ENCODE data around the gene ICOSLG.
A peak's percentile ranks its signal among the peaks of the same experiment; 100 is the strongest.
"Not testable (repeated sequence)": the region's sequence is repeated elsewhere in the genome, so short reads cannot be mapped to it uniquely, and the experiment has no call there.

The ICOSLG gene

GRCh38 chr21:44240842-44241241 lies at the start of gene ICOSLG:
ICOSLG (minus strand) TSS chr21:44240943; CDS start chr21:44240817, 126 bp downstream.
- not testable (repeated sequence) for DNase-seq (ENCODE audit: low spot score)

DNA sequence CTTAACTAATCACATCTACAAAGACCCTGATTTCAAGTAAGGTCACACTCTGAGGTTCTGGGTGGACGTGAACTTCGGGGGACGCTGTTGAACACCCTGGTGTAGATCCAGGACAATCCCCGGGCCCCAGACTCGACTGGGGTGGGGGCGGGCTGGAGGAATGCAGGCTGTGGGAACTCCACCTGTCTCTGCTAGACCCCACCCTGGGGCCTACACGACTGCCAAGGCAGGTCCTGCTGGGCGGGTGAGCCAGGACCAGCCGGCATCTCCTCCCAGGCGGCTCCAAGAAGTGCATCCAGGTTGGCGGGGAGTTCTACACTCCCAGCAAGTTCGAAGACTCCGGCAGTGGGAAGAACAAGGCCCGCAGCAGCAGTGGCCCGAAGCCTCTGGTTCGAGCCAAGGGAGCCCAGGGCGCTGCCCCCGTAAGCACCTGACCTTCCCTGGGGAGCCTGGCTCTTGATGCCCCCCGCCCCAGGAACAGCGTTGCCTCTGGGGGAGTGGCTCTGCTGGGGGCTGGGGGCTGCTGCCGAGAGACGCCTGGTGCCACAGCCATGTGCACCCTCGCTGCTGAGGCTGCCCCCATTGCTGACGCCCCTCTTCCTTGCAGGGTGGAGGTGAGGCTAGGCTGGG lies 48.8 kb upstream of the ICOSLG start:
- no peak for DNase-seq (ENCODE audit: low spot score)

- DNase-seq (ENCODE audit: low spot score), result no peak
Measured at GRCh38 chr21:44288251-44289110, 47.7 kb upstream of the ICOSLG start.

GRCh38 chr21:44286716-44287632 lies 46.2 kb upstream of the ICOSLG start:
- DNase-seq (ENCODE audit: low spot score), result no peak

DNA sequence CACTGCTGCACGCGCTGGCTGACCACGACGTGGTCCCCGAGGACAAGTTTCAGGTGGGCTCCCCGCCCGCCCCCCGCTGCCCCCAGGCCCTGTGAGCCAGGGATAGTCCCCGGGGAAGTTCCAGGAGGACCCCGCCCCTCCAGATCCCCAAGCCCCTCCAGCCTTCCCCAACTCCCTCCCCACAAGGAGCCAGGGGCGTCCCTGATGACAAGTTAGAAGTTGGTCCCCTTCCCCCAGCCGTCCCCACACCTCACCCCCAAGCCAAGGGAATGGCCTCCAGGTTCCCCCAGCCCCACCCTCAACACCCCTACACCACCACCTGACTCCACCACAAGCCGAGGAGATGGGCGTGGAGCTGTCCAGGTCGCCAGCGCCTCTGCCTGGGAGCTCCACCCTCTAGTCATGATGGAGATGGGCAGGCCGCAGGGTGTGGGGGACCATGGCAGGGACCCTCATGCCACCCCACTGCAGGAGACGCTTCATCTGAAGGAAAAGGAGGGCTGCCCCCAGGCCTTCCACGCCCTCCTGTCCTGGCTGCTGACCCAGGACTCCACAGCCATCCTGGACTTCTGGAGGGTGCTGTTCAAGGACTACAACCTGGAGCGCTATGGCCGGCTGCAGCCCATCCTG lies 45.5 kb upstream of the ICOSLG start:
- DNase-seq (ENCODE audit: low spot score), result no peak

DNA sequence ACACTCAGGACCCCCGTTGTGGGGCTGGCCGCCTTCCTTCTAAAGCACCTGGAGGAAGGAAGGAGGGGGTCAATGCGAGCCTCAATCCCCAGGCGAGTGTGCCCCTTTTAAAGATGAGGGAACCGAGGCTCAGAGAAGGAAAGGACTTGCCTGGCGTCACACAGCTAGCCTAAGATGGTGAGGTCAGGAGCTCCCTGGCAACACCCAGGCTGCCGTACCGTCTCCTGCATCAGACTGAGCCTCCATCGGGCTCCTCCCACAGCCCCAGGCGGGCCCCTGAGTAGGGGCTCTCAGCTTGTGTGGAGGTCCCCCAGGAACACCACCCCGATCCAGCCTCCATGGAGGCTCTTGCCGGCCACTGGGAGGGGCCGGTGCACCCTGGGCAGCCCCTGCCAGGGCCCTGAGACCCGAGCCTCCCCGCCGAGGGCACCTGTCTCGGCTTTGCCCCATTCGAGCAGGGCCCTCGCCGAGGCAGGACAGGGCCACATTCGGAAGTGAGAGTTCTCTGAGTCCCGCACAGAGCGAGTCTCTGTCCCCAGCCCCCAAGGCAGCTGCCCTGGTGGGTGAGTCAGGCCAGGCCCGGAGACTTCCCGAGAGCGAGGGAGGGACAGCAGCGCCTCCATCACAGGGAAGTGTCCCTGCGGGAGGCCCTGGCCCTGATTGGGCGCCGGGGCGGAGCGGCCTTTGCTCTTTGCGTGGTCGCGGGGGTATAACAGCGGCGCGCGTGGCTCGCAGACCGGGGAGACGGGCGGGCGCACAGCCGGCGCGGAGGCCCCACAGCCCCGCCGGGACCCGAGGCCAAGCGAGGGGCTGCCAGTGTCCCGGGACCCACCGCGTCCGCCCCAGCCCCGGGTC lies 44.6 kb upstream of the ICOSLG start, which contains the start of gene AIRE:
AIRE (plus strand) TSS at position 739 of the 855 bp plus-strand sequence. CDS start 131 bp downstream, outside the sequence.
- peak; percentile 55 for DNase-seq (ENCODE audit: low spot score)

DNA sequence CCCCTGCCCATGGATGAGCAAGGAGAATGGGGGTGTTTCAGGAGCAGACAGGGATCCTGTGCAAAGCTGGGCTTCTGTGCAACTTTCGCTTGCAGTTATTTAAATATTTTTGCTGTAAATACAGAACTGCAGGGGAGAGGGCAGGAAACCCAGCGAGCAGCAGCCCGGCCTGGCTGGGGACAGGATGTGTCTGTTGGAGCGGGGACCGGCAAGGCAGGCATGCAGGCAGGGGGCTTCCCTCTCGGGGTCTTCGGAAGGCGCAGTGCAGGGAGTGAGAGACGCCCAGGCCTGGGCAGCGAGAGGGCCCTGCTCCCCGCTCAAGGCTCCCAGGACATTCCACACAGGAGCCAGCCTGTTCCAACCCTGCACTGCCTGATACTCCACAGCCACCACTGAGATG lies 43.2 kb upstream of the ICOSLG start:
- no peak for DNase-seq (ENCODE audit: low spot score)

DNA sequence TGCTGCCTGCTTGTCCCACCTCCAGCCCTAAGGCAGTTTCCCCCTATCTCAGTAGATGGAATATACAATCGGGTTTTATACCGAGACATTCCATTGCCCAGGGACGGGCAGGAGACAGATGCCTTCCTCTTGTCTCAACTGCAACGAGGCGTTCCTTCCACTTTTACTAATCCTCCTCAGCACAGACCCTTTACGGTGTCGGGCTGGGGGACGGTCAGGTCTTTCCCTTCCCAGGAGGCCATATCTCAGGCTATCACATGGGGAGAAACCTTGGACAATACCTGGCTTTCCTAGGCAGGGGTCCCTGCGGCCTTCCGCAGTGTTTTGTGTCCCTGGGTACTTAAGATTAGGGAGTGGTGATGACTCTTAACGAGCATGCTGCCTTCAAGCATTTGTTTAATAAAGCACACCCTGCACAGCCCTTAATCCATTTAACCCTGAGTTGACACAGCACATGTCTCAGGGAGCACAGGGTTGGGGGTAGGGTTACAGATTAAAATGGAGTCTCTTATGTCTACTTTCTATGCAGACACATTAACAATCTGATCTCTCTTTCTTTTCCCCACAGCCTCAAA lies 42.6 kb upstream of the ICOSLG start:
- DNase-seq (ENCODE audit: low spot score), result not testable (repeated sequence)

DNA sequence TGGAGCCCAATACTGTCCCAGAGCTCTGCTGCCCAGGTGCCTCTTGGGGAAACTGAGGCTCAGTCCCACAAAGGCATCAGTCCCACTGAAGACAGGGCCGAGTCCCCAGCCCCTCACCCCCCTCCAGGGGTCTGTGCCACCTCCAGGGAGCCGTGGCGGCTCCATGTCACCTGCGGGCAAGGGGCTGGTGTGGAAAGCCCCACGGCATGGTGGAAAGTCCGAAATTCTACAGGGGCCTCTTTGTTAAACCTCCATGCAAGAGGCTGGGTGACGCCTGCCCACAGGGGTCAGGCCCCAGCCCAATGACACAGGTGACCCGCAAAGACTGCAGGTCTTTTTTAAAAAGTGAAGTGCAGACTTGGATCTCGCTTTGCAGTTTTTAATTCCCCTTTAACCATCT lies 41.6 kb upstream of the ICOSLG start:
- no peak for DNase-seq (ENCODE audit: low spot score)

GRCh38 chr21:44281801-44282200 lies 41.1 kb upstream of the ICOSLG start:
- no peak for DNase-seq (ENCODE audit: low spot score)

DNA sequence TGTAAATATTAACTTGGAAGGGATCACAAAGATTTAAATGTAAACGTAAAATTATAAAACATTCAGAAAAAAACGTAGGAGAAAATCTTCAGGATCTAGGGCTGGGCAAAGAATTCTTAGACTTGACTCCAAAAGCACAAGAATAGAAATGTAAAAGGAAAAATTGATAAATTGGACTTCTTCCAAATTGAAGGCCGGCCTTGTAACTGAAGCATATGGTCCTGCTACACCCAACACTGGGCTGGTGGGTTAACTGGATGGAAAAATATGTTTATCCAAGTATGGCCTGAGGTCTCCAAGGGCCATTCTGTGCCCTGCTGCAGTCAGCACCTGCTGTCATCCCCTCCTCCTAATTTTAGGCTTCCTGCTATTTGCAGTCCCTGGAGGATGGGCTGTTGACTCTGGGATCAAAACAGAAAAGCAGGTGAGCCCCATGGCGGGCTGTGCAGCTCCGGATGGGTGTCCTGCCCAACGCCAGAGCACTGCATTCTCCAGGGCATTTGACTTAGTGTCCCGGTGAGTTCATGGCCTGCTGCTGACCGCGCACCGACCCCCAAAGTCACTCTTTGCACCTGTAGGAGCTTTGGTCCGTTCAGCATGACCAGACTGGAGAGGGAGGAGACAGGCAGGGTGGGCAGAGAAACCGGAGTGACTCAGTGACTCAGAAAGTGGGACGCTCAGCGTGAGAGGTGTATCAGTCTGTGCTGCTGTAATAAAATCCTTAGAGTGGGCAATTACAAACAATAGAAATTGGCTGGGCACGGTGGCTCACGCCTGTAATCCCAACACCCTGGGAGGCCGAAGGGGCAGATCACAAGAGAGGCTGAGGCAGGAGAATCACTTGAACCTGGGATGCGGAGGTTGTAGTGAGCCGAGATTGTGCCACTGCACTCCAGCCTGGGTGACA lies 38.9 kb upstream of the ICOSLG start:
- DNase-seq (ENCODE audit: low spot score), result no peak

DNA sequence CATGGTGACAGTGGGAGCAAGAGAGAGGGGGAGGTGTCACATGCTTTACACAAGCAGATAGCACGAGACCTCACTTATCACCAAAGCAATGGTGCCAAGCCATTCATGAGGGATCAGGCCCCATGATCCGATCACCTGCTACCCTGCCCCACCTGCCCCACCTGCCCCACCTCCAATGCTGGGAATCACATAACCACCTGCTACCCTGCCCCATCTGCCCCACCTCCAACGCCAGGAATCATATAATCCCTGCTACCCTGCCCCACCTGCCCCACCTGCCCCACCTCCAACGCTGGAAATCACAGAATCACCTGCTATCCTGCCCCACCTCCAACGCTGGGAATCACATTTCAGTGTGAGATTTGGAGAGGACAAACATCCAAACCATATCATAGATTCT lies 34.3 kb upstream of the ICOSLG start:
- DNase-seq (ENCODE audit: low spot score), result no peak

DNA sequence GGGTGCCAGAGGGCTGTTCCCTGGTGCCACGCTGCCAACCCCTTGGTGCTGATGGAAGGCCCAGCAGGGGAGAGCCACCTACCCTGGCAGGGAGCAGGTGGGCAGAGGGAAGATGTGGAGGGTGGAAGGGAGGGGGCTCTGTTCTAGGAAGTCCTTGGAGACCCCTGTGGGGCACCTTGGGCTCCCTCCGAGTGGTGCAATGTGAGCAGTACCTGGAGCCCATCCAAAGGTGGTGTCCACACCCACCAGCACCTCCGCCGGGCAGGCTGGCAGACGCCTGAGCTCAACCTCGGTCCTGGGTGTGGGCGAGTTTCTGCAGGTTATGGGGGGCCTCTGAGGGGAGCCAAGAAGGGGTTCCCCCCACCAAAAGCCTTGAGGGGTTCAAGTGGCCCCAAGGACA lies 32.3 kb upstream of the ICOSLG start:
- no peak for DNase-seq (ENCODE audit: low spot score)

GRCh38 chr21:44272284-44272858 lies 31.6 kb upstream of the ICOSLG start:
- DNase-seq (ENCODE audit: low spot score), result no peak

DNA sequence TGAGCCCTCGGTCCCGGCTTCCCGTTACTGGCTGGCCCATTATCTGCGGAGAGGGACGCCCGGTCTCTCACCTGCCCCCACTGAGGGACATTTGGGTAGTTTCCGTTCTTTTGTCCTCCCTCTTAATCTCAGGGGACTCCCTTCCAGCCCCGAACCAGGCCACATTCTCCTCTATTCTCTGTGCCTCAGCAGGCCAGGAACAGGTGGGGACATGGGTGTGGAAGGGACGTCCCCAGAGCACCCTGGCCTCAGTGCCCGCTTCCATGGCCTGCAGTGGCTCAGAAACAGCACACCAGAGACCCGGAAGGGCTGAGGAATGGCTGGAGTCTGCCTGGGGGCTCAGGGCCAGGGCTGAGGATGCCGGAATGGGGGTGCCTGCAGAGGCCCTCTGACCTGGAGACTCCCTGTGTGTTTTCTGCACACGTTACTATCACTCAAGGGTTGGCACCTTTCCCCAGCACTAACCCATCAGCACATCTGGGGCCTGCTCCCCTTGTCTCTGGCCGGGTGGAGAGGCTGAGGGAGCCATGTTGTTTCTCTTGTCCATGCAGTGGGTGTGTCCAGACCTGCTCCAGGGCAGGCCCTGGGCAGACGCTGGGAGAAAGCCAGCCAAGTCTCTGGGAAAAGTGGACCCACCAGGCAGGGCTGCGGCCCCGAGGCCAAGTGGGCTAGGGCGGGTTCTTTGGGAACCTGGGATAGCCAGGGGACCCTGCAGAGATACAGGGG lies 31.0 kb upstream of the ICOSLG start:
- no peak for DNase-seq (ENCODE audit: low spot score)

- no peak for DNase-seq (ENCODE audit: low spot score)
Measured at GRCh38 chr21:44269090-44269489, 28.3 kb upstream of the ICOSLG start.

GRCh38 chr21:44267655-44268142 lies 27.0 kb upstream of the ICOSLG start:
- no peak for DNase-seq (ENCODE audit: low spot score)

- no peak for DNase-seq (ENCODE audit: low spot score)
Measured at GRCh38 chr21:44265734-44266270, 25.1 kb upstream of the ICOSLG start.

Measured in kidney capillary endothelial cell (primary cell).